Measurements from ENCODE around the gene EXOSC10.

DNA sequence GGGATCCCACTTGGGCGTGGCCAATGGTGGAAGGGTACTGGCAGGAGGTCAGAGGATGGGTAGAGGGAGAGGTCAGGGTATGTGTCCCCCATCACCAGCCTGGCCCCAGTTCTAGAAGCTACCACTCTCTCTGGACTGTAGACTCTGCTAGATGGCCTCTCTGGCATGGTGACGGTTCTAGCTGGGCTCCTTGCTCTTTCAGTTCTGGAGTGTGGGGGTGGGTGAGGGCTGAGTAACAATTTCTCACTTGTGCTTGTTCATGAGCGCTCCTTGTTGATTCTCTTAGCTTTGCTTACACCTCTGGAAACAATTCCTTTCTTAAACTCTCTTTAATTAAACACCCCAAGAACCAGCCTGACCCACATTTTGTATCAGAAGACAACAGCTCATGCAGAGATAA is 25.3 kb upstream of the EXOSC10 start:
- TF ChIP-seq, protein P1, sequence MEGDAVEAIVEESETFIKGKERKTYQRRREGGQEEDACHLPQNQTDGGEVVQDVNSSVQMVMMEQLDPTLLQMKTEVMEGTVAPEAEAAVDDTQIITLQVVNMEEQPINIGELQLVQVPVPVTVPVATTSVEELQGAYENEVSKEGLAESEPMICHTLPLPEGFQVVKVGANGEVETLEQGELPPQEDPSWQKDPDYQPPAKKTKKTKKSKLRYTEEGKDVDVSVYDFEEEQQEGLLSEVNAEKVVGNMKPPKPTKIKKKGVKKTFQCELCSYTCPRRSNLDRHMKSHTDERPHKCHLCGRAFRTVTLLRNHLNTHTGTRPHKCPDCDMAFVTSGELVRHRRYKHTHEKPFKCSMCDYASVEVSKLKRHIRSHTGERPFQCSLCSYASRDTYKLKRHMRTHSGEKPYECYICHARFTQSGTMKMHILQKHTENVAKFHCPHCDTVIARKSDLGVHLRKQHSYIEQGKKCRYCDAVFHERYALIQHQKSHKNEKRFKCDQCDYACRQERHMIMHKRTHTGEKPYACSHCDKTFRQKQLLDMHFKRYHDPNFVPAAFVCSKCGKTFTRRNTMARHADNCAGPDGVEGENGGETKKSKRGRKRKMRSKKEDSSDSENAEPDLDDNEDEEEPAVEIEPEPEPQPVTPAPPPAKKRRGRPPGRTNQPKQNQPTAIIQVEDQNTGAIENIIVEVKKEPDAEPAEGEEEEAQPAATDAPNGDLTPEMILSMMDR (IDR thresholded peaks at IDR 0.05; ENCODE audit: extremely low read depth in 1 of 2, insufficient read depth in 1 of 2, low read depth in 1 of 2, low read length in 2 of 2): no peak
- TF ChIP-seq POLR2A (IDR thresholded peaks at IDR 0.05; ENCODE audit: low read depth, low read length) (no peak), GATA2 (IDR thresholded peaks at IDR 0.05; ENCODE audit: insufficient read depth, insufficient read length, low read depth, low read length) (no peak)
